ENCODE data around the gene ANKMY1.

Gene ANKMY1

DNA sequence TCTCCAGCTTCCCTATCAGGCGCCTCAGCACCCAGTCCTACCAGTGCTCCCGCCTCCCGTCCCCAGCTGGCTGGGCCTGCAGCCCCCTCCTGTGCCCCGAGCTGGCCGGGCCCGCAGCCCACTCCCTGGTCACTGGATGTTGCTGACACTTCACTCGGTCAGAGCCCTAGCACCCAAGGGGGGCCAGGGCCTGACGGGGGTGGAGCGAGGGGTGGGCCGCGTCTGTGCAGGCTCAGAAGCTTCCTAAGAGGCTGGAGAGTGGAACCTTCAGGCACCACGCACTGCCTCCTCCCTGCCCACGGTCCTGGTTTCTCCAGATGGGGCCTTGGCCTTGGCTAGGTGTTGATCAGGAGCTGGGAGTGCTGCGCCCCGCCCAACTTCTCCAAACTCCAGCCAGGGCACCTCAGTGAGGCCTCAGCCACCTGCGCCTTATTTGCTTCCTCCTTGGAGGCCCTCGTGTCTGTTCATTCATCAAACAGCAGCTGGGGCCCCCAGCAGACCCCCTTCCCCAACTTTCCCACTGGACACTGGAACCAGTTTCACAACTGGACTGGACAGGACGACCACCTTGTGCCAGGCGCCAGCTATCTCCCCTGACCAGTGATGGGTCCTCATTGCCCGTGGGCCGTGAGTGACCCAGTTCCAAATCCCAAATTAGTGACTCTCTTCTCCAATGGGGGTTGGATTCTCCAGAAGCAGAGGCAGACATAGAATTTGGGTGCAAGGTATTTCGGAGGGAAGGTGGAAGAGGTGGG, 45.5 kb upstream of the ANKMY1 start:
- DNase-seq (ENCODE audit: low read depth): no peak
- TF ChIP-seq, protein P1, sequence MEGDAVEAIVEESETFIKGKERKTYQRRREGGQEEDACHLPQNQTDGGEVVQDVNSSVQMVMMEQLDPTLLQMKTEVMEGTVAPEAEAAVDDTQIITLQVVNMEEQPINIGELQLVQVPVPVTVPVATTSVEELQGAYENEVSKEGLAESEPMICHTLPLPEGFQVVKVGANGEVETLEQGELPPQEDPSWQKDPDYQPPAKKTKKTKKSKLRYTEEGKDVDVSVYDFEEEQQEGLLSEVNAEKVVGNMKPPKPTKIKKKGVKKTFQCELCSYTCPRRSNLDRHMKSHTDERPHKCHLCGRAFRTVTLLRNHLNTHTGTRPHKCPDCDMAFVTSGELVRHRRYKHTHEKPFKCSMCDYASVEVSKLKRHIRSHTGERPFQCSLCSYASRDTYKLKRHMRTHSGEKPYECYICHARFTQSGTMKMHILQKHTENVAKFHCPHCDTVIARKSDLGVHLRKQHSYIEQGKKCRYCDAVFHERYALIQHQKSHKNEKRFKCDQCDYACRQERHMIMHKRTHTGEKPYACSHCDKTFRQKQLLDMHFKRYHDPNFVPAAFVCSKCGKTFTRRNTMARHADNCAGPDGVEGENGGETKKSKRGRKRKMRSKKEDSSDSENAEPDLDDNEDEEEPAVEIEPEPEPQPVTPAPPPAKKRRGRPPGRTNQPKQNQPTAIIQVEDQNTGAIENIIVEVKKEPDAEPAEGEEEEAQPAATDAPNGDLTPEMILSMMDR (IDR thresholded peaks at IDR 0.05; ENCODE audit: control insufficient read depth, extremely low read depth, insufficient read depth): no peak
- H3K4me3 ChIP-seq (ENCODE audit: low read depth, low read length): no peak overlapping the region

DNA sequence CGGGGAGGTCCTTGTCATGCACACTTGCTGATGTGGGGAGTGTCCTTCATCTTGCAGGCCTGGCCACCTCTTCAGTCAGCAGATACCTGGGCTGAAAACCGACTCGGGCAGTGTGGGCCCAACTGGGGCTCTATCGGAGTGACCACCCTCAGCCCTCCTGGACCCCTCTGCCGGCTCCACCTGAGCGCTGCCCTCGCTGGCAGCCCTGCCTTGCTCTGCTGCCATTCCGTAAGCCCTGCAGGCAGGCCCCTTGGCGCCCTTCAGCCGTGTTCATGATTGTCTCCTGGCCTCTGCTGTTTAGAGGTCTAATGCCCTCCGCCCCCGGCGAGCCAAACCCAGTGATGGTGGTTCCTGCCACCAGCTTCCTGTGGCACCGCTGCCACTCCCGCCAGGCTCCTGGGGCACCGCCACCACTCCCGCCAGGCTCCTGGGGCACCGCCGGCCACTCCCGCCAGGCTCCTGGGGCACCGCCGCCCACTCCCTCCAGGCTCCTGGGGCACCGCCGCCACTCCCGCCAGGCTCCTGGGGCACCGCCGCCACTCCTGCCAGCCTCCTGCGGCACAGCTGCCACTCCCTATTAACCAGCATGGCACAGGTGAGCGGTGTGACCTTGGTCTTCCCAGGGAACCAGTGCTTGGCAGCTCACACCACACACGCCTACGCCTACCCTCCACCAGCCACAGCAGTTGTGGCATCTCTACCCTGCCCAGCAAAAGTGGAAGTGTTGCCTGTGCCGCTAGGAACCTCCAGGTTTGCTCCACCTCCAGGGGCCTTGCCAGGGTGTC, 44.7 kb upstream of the ANKMY1 start:
- DNase-seq (ENCODE audit: low read depth): no peak
- TF ChIP-seq, protein P1 (IDR thresholded peaks at IDR 0.05; ENCODE audit: control insufficient read depth, extremely low read depth, insufficient read depth): no peak
- no peak overlapping the region for H3K4me3 ChIP-seq (ENCODE audit: low read depth, low read length)

- DNase-seq (ENCODE audit: low read depth): no peak
- TF ChIP-seq, protein P1 (IDR thresholded peaks at IDR 0.05; ENCODE audit: control insufficient read depth, extremely low read depth, insufficient read depth): no peak
- no peak overlapping the region for H3K4me3 ChIP-seq (ENCODE audit: low read depth, low read length)
Measured at GRCh38 chr2:240601831-240602160, 44.0 kb upstream of the ANKMY1 start.

DNA sequence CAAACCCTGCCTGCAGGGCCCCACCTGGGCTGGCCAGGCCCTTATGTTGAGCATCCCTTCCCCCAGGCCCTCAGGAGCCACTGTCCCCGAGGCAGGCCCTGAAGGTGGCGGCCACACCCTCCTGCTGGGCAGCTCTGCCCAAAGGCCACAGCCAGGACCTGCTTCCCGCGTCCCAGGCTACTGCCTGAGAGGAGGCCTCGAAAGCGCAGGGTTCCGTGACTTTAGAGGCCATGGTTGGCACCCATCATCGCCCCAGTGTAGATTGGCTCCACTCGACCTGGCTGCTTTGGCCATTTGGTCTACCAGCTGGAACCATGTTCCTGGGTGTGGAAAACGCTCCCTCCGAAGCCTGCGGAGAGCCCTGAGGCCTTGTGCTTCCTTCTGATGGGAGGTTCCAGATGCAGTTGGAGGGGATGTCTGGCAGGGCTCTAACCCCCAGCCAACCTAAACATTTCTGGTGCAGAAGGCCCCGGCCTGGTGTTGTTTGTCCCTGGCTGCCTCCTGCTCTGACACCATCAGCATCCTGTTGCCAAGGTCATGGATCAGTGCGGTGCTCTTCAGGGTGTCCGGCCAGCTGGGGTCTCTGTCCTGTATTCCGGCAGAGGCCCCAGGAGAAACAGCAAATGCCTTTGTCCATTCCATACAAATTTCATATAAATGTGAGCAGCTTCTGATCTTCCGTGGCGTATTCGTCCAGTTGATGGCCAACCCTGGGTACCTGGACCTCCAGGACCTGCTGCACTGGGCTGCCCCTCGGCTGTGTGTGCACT, 43.5 kb upstream of the ANKMY1 start:
- DNase-seq (ENCODE audit: low read depth): no peak
- H3K4me3 ChIP-seq (ENCODE audit: low read depth, low read length): no peak overlapping the region
- TF ChIP-seq, protein P1 (IDR thresholded peaks at IDR 0.05; ENCODE audit: control insufficient read depth, extremely low read depth, insufficient read depth): no peak

- H3K4me3 ChIP-seq (ENCODE audit: low read depth, low read length): no peak overlapping the region
- DNase-seq (ENCODE audit: low read depth): no peak
- TF ChIP-seq, protein P1 (IDR thresholded peaks at IDR 0.05; ENCODE audit: control insufficient read depth, extremely low read depth, insufficient read depth): no peak
Measured at GRCh38 chr2:240600451-240600961, 42.7 kb upstream of the ANKMY1 start.

GRCh38 chr2:240599141-240599583, 41.4 kb upstream of the ANKMY1 start:
- H3K4me3 ChIP-seq (ENCODE audit: low read depth, low read length): no peak overlapping the region

More at GRCh38 chr2:240599141-240599583, 41.4 kb upstream of the ANKMY1 start:
- TF ChIP-seq, protein P1 (IDR thresholded peaks at IDR 0.05; ENCODE audit: control insufficient read depth, extremely low read depth, insufficient read depth): no peak
- DNase-seq (ENCODE audit: low read depth): no peak
